NT2/D1 (cell line): ENCODE measurements around the gene HOXC13.

Experiments used
- DNase-seq: peaks from one replicate; pipeline ENCODE4 v3.0.0-alpha.2; 2011; ENCODE audit warnings: low read depth, low spot score
- H3K27me3 ChIP-seq: 2 replicates; pipeline ENCODE4 v1.6.0; 2011; ENCODE audit warnings: mild to moderate bottlenecking; ENCODE audit not compliant: insufficient read length, insufficient read depth
- H3K36me3 ChIP-seq: 2 replicates; pipeline ENCODE4 v1.6.1; 2011; ENCODE audit warnings: mild to moderate bottlenecking, low read length, mixed read lengths; ENCODE audit not compliant: insufficient read depth, insufficient read length
- H3K4me1 ChIP-seq: 2 replicates; pipeline ENCODE4 v1.5.1; 2011; ENCODE audit not compliant: insufficient read depth, insufficient read length
- H3K4me3 ChIP-seq: 2 replicates; pipeline ENCODE4 v1.5.1; 2011; ENCODE audit warnings: low read depth; ENCODE audit not compliant: insufficient read length
- H3K9ac ChIP-seq: 2 replicates; pipeline ENCODE4 v1.6.0; 2011; ENCODE audit warnings: low read depth; ENCODE audit not compliant: insufficient read length
- H3K9me3 ChIP-seq: 2 replicates; pipeline ENCODE4 v1.5.1; 2011; ENCODE audit warnings: mild to moderate bottlenecking, low read length; ENCODE audit not compliant: insufficient read depth
- SUZ12 ChIP-seq: IDR thresholded peaks from 2 replicates; pipeline ENCODE4 v1.6.1; 2011; ENCODE audit not compliant: insufficient read length, insufficient read depth; ENCODE audit errors: extremely low read depth
- YY1 ChIP-seq: IDR thresholded peaks from 2 replicates; pipeline ENCODE4 v1.6.1; 2011; ENCODE audit not compliant: insufficient read length, insufficient read depth
- ZNF274 ChIP-seq: IDR thresholded peaks from 2 replicates; pipeline ENCODE4 v1.6.1; 2011; ENCODE audit warnings: mild to moderate bottlenecking, low read depth, low read length

HOXC13 gene

DNA sequence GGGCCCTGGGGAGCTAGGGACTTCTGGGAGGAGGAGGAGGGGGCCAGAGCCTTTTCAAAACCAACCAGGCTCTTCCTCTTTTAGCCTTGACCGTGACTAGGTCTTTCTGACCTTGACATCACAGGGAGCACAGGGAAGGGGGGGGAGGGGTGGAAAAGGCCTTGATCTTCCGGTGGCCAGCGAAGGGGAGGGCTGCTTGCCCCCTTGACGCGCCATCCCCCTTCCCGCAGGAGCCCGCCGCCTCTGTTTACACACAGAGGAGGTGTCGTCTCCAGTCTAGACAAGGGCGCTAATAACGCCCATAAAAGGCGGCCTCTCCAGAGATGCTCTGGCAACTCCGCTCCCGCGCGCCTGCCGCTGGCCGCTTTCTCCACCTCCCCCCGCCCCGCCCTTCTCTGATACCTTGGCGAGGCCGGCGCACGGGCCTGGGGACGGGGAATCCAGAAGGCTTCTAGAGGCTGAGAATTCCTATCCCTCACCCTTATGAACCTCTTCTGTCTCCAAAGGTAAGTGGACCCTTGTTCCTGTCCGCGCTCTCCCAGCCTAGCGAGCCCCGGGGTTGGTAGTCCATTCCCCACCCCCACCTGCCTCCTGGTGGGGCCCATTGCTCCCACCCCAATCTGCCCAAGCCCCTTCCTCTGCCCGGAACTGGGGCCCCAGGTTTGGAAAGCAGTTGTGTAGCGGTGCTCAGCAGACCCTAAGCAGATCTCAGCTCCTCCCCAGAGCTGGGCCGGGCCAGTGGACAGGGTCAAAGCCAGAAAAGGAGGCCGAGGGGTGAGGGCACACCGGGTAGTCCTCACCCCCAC, 11.2 kb downstream of the HOXC13 start:
- TF ChIP-seq ZNF274 (no peak), YY1 (no peak), SUZ12 (no peak)
- H3K4me1 ChIP-seq, result peaks cover 35% of the 10 kb centered on the region
- peaks cover 5% of the 10 kb centered on the region for H3K36me3 ChIP-seq
- peak overlapping the region; percentile 26 for H3K9ac ChIP-seq
- DNase-seq, result no peak
- H3K9me3 ChIP-seq, result no peaks in the 10 kb centered on the region
- H3K4me3 ChIP-seq, result peak overlapping the region; percentile 22
- peaks cover 84% of the 10 kb centered on the region for H3K27me3 ChIP-seq

GRCh38 chr12:53950437-53950773, 11.8 kb downstream of the HOXC13 start:
- no peak for DNase-seq
- Histone ChIP-seq H3K4me1 (peaks cover 37% of the 10 kb centered on the region), H3K27me3 (peaks cover 90% of the 10 kb centered on the region)

GRCh38 chr12:53950789-53951576, 12.4 kb downstream of the HOXC13 start:
- Histone ChIP-seq H3K4me3 (peak overlapping the region; percentile 12), H3K27me3 (peaks cover 96% of the 10 kb centered on the region), H3K9ac (peak overlapping the region; percentile 63), H3K36me3 (no peaks in the 10 kb centered on the region), H3K4me1 (peaks cover 37% of the 10 kb centered on the region), H3K9me3 (no peaks in the 10 kb centered on the region)
- no peak for TF ChIP-seq SUZ12
- TF ChIP-seq YY1, result no peak
- TF ChIP-seq ZNF274, result no peak
- DNase-seq, result no peak

More at GRCh38 chr12:53950437-53950773, 11.8 kb downstream of the HOXC13 start:
- Histone ChIP-seq H3K36me3 (peaks cover 1% of the 10 kb centered on the region), H3K9ac (peak overlapping the region; percentile 63), H3K9me3 (no peaks in the 10 kb centered on the region), H3K4me3 (peak overlapping the region; percentile 22)
- TF ChIP-seq ZNF274, result no peak
- TF ChIP-seq SUZ12, result no peak

DNA sequence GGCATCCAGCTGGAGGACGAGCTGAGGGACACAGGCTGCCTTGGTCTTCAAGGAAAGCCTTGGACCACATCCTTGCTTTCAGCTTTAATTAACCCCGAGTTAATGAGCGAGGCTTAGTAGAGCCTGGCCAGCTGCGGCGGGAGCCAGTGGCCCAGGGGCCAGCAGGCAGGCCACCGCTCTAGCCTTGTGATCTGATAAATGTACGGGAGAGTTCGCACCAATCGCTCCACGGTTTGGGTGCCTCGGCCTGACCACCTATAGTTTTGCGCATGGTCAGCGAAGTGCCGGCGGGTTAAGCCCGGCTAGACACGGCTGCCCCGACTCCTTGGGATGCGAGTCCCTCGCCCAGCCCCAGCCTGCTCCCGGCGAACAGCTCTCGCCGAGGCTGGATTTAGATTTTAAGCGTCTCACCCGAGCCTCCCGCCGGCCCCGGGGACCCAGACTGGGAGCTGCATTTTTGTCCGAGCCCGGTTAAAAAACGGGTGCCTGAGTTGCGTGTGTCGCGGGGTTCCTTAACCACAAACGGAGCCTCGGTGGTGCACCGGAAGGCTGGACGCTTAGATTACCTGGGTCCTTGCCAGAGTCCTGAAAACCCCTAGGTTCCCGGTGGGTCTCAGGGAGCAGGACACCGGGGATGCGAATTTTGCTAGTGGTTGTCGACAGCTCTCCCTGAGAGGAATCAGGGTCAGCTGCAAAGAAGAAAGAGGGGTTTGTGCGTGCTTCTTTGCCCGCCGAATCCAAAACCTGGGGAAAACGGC, 13.1 kb downstream of the HOXC13 start:
- H3K9me3 ChIP-seq, result no peaks in the 10 kb centered on the region
- peaks cover 99% of the 10 kb centered on the region for H3K27me3 ChIP-seq
- peak; percentile 93 for TF ChIP-seq SUZ12
- TF ChIP-seq ZNF274, result no peak
- TF ChIP-seq YY1, result no peak
- H3K4me1 ChIP-seq, result peaks cover 37% of the 10 kb centered on the region
- peak overlapping the region; percentile 63 for H3K9ac ChIP-seq
- DNase-seq, result no peak
- H3K4me3 ChIP-seq, result peak overlapping the region; percentile 12
- H3K36me3 ChIP-seq, result no peaks in the 10 kb centered on the region

GRCh38 chr12:53952335-53952694, 13.7 kb downstream of the HOXC13 start:
- Histone ChIP-seq H3K36me3 (no peaks in the 10 kb centered on the region), H3K4me1 (peaks cover 37% of the 10 kb centered on the region), H3K4me3 (no peak overlapping the region), H3K9me3 (no peaks in the 10 kb centered on the region), H3K27me3 (peaks cover 99% of the 10 kb centered on the region), H3K9ac (no peak overlapping the region)
- no peak for DNase-seq
- TF ChIP-seq ZNF274 (no peak), SUZ12 (no peak), YY1 (no peak)

GRCh38 chr12:53952871-53953734, 14.5 kb downstream of the HOXC13 start:
- Histone ChIP-seq H3K36me3 (no peaks in the 10 kb centered on the region), H3K27me3 (peaks cover 100% of the 10 kb centered on the region), H3K9me3 (no peaks in the 10 kb centered on the region), H3K4me3 (no peak overlapping the region), H3K4me1 (peaks cover 37% of the 10 kb centered on the region), H3K9ac (peak overlapping the region; percentile 26)
- peak; percentile 62 for TF ChIP-seq SUZ12
- TF ChIP-seq YY1, result no peak
- DNase-seq, result peak; percentile 56
